ENCODE results near the gene AK5.

GRCh38 chr1:77392486-77392885 lies 110.7 kb downstream of the AK5 start:
- no peak for TF ChIP-seq CTCF (IDR thresholded peaks at IDR 0.05)
- TF ChIP-seq EZH2 (IDR thresholded peaks at IDR 0.05; ENCODE audit: borderline replicate concordance, insufficient read depth, low read depth, low read length, poor library complexity, severe bottlenecking): no peak

All from B cell (primary cell).